Stimulated activated CD4-positive, alpha-beta T cell treated with anti-CD3 and anti-CD28 coated beads, TNF-alpha, amount 100 ng/mL, for 48 hours (primary cell): ENCODE measurements around the gene ADGRB3.
"Not testable (repeated sequence)": the region's sequence is repeated elsewhere in the genome, so short reads cannot be mapped to it uniquely, and the experiment has no call there.

Experiments used
- DNase-seq, 3 donors: peaks; one replicate each; pipeline ENCODE4 v3.0.0-alpha.2; 2020; ENCODE audit warnings: low read depth in 3 of 3

ADGRB3 gene

GRCh38 chr6:69121461-69122406 lies 486.7 kb downstream of the ADGRB3 start:
- DNase-seq = not testable (repeated sequence)

DNA sequence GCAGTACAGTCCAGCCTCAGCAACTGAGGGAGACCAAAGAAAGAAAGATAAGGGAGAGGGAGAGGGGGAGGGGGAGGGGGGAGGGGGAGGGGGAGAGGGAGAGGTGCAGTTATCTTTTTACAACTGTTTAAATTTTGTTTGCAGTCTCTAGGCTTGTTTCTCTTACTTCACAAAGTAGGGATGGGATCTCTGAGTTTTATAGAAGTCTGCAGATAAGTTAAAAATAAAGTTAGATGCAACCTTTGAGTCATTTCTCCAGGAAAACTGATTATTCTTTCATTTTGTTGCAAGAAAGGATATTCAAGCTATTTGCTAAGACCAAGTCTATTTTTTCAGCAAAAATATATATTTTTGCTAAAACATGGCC lies 487.3 kb downstream of the ADGRB3 start:
- no peak for DNase-seq

DNA sequence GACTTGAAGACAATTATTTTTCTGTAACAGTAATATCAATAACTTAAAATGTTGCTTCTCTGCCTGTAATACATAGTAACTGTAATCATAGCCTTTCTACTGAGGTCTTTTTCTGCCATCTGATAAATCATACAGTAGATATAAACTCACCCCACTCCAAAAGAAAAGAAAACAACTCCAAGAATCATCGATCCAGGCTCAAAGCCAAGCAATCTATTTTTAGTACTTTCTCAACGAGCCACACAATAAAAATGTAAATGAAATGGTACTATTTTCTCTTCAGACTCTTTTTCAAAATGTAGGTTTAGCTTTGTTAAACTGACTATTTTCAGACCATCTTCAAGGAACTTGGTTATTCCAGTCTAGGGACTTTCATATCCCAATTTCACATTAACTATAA lies 493.3 kb downstream of the ADGRB3 start:
- no peak for DNase-seq

GRCh38 chr6:69129046-69129445 lies 494.0 kb downstream of the ADGRB3 start:
- DNase-seq = no peak

DNA sequence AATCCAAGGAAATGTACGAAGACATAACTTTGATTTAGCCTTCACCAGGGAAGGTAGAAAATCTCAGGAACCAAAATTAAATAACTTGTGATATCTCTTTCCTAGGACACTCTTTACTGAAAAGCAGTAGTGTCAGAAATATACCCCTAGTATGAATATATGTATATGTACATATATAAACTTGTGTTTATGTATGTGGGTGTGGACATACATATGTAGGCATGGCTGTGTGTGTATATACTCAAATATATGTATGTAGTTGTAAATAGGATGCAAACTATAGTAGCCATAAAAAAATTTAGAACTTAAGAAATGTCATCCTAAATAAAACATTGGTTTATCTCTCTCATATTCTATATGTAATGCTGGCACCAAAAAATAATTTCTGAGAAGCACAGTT lies 500.8 kb downstream of the ADGRB3 start:
- DNase-seq = no peak

DNA sequence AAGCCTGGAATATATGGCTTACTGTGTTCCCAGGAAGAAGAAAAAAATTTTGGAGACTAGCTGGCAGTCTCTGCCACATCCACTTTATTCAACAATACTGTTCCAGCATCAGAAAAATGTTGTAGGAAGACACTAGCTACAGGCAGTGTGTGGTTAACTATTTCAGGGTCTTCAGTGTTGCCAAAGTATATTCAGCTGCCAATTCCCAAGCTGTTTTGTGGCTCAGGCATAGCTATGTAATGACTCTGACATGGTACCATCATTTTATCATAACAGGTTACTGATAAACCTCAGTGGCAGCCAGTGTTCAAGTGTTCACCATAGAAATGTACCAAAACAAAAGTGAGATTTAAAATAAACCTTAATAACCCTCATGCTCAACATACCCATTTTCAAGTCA lies 503.1 kb downstream of the ADGRB3 start:
- no peak for DNase-seq

DNA sequence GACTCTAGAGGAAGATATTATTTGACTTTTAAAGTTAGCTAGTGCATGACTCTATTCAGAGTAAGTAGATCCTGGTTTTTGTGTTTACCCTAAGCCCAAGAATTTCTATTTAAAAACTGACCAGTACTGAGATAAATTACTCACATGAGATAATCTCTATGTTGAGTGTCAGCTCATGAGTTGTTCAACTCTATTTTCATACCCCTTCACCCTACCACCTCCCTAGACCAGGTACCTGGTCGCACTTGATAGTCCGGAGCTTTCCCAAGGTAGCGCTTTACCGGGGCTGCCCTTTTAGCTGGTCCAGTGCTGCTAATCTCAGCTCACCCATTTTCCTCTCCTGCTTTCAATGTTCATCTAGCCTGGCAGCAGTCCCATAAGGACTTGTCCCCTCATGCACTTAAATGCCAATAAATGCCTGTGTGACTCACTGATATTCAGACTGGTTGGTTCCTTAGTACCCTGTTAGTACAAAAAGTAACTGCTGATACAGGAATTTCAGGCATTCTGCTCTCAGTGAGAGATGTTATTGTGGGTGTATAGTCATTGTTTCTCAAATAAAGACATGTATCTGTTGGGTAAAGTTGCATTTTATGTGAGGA lies 503.9 kb downstream of the ADGRB3 start:
- no peak for DNase-seq

DNA sequence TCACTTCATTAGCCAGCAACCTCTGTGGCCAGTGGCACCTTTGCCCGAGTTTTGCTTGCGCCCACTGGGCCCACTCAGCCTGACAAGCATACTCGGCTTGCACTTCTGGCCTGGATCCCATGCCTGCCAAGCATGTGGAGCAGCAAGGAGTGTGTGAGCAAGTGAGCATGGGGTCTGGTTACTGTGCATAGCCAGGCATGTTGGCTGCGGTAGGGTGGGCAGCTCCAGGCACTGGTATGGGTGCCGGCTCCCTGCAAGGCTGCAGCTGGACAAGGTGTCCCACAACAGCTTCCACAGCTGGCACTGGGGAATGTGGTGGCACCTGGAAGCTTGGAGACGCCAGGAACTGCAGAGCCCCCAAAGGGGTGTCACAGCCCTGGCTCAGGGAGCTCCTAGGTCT lies 510.0 kb downstream of the ADGRB3 start:
- DNase-seq = no peak

- no peak for DNase-seq
These were observed 511.3 kb downstream of the ADGRB3 start for GRCh38 chr6:69146385-69146784.

- no peak for DNase-seq
These were observed 520.4 kb downstream of the ADGRB3 start for GRCh38 chr6:69155467-69155866.

GRCh38 chr6:69162811-69163210 lies 527.7 kb downstream of the ADGRB3 start:
- no peak for DNase-seq

DNA sequence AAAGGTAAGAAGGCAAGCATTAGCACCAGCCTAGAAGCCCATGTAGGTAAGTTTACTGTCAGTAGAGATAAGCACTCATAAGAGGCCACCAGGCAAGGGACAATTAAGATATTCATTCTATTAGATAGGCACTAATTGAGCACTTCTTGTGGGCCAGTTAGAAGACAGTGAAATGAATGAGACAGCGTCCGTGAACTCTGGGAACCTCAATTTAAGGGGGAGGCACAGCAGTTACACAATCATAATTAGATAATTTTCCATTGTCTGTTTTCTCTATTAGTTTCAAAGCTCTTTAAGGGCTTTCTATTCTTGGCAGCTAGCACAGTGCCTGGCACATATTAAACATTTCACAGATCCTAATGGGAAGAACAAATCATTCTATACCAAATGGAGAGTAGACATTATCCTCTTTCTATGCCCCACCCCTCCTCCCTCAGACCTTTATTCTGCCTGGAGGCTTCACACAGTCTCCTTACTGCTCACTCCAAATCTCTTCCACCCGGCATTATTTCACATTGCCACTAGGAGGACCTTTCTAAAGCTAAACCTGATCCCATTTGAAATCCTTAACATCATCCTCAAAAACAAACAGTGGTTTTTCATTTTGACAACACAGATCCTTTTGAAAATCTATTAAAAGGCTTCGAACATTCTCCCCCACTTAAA lies 529.6 kb downstream of the ADGRB3 start:
- DNase-seq = no peak

- DNase-seq = no peak
These were observed 544.6 kb downstream of the ADGRB3 start for GRCh38 chr6:69179681-69180080.

DNA sequence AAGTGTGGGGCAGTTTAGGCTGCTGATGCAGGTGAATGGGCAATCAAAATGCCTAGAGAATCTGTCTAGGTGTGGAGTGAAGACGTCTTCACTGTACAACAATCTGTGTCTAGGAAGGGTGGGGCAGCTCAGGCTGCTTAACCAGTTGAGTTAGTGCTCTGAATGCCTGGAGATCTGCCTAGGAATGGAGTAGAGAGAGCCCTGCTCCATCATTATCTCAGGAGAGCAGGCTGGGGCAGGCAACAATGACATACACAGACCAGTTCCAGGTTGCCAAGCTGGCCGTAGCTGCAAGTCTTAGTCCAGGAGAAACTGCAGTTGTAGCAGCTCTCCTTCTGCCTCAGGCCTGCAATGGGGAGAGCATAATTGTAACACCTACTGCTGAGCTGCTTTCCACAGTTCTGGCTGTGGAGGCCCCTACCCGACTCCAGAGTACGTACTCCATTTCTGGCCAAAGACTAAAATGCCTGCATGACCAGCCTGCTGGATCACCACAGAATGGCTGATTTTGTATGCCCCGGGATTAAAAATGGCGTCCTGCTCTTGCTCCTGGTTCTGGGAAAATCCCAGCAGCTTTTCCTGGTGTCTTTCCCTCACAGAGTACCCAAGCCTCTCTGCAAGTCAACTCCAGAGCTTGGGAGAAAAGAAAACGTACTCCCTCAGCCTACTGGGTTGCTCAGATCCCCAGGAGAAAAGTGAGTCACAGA lies 545.4 kb downstream of the ADGRB3 start:
- DNase-seq = no peak

GRCh38 chr6:69181964-69182363 lies 546.9 kb downstream of the ADGRB3 start:
- no peak for DNase-seq

- DNase-seq = no peak
These were observed 550.2 kb downstream of the ADGRB3 start for GRCh38 chr6:69185276-69185675.

GRCh38 chr6:69202768-69203167 lies 567.7 kb downstream of the ADGRB3 start:
- DNase-seq = no peak

DNA sequence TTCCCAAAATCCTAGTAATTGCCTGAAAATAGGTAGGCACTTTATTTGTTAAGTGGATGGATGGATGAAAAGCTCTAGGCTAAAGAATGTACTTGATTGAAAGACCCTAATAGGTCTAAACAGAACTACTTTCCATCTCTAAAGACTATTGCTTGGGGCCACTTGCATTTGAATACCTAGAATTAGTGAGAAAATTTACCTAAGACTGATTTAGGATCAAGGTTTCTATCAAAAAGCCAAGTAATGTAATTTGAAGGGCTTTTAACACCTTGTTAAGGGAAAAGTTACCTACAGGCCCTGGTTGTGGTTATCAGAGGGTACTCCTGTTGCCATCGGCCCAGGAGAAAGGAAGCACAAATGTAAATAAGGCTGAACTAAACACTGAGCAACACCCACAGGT lies 581.0 kb downstream of the ADGRB3 start:
- no peak for DNase-seq

- DNase-seq = no peak
These were observed 582.3 kb downstream of the ADGRB3 start for GRCh38 chr6:69217343-69217742.

DNA sequence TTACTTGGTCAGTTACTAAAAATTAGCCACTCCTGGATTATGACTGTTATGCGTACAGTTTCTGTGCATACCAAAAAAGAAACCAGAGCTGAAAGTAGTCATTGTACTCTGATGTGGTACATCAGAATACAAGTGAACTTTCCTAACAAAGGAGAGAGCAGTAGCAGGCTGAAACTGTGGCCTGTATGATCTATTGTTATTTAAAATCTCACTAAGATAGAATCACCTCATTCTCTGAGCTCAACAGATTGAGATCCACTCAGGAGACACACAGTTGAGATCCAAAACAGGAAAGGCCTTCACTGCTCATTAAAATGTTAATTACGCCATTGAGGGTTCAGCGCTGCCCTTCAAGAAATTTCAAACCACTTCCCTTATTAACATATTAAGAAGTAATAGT lies 585.3 kb downstream of the ADGRB3 start:
- DNase-seq = no peak

DNA sequence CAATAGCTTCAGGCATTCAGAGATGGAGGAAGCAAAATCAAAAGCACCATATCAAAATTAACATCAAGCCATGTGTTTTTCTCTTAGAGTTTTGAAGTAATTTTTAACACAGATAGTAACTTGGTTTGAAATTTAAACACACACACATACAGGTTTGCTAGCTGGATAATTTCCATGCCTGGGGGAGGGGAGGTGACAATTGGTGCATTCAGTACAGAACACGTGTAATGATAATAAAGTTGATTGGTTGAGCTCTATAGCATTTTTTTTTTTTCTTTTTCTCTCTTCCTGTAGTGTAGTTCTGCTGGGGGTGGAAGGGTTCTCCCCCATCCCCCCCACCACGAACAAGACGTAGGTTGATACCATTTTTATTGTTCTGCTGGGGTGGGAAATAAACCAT lies 596.9 kb downstream of the ADGRB3 start:
- no peak for DNase-seq

GRCh38 chr6:69232496-69232895 lies 597.4 kb downstream of the ADGRB3 start:
- no peak for DNase-seq
